ENCODE measurements around the gene GAS7. TPM values are rescaled to one million over a fixed set of nuclear protein-coding genes. Genes with fewer than 3 reads are reported as not detected.

Gene GAS7
- total and polyA plus RNA-seq, 8 donors: 4.1 to 185 (median 30.5) TPM

DNA sequence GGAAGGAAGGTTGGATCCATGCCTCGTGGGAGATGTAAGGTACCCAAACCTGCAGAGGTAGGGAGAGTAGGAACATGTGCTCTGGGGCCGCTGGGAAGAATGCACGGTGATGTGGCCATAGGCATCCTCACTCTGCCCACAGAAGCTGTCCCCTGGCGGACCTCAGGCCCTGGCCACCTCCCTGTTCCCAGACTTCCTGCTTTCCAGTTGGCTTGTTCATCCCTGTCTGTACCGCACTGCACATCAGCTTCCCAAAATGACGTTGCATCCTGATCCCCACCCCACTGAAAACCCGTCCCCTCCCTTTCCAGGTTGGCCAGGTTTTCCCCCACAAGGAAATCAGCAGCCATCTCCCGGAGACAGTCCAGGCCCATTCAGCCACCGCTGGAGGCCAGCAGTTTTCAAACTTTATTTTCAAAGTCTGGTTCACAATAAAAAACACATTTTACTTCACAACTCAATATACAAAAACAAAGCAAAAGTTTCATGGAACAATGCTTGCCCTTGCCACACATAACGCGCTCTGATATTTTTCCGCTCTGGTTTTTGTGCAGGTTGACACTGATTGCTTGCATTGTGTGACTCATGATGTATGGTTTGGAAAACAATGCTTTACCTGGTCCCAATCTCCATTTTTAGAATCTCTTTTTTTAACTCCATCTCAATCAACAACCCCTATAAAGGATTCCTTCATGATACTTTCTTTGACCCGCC, 143.0 kb downstream of the GAS7 start:
- intact Hi-C loops (cut with DNase I; ENCODE audit: low total_unique reads): no loop called here
- Histone ChIP-seq H3K27me3 (no peaks in the 10 kb centered on the region), H3K27ac (no peak overlapping the region), H3K4me1 (peaks cover 0 to 20% (median 8%) of the 10 kb centered on the region in 4 donors), H3K4me3 (no peak overlapping the region), H3K36me3 (no peaks in the 10 kb centered on the region), H3K9me3 (no peaks in the 10 kb centered on the region)
- TF ChIP-seq POLR2AphosphoS5 (IDR thresholded peaks at IDR 0.05): no peak
- 73 to 77% (median 75%) methylated on average over 13 of the region's 13 CpGs for WGBS, 5 donors
- no peak for DNase-seq

DNA sequence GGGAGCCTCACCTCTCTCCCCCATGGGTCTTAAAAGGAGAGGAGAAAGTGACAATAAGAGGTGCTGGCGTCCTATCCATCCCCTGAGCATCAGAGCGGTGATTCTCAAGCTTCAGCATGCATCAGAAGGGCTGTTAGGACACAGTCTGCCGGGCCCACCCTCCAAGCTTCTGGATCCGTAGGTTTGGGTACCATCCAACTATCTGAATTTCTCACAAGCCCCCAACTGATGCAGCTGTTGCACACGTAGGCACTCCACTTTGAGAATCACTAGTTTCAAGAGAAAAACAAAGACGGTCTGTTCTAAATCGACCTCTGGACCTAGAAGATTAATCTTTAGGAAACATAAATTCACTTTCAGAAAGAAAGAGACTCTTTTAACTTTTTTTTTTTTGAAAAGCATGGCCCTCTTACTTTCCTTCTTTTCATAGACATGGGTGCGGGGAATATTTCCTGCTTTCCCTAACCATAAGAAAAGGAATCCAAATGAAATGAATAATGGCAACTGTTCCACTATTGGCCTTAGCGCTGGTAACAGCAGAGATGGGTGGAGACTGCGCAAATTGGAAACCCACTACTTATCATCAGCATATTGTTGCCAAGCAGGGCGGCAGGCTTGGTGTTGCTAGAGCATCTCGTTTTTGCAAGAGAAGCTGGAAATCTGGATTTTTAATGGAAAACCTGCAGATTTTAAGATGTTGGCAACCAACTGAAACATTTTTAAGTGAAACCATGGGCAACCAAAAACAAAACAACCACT, 144.4 kb downstream of the GAS7 start:
- H3K36me3 ChIP-seq: no peaks in the 10 kb centered on the region
- no peaks in the 10 kb centered on the region for H3K27me3 ChIP-seq
- 69 to 83% (median 76%) methylated on average over 12 of the region's 12 CpGs for WGBS, 5 donors
- intact Hi-C loops (cut with DNase I; ENCODE audit: low total_unique reads): no loop called here
- DNase-seq: peak in 1 of 2 donors; percentile 62
- H3K27ac ChIP-seq: peak overlapping the region in 1 of 5 donors; percentile 47
- TF ChIP-seq POLR2AphosphoS5 (IDR thresholded peaks at IDR 0.05) (no peak), EP300 (IDR thresholded peaks at IDR 0.05) (no peak), POLR2A (IDR thresholded peaks at IDR 0.05) (no peak)
- TF ChIP-seq, protein P1, sequence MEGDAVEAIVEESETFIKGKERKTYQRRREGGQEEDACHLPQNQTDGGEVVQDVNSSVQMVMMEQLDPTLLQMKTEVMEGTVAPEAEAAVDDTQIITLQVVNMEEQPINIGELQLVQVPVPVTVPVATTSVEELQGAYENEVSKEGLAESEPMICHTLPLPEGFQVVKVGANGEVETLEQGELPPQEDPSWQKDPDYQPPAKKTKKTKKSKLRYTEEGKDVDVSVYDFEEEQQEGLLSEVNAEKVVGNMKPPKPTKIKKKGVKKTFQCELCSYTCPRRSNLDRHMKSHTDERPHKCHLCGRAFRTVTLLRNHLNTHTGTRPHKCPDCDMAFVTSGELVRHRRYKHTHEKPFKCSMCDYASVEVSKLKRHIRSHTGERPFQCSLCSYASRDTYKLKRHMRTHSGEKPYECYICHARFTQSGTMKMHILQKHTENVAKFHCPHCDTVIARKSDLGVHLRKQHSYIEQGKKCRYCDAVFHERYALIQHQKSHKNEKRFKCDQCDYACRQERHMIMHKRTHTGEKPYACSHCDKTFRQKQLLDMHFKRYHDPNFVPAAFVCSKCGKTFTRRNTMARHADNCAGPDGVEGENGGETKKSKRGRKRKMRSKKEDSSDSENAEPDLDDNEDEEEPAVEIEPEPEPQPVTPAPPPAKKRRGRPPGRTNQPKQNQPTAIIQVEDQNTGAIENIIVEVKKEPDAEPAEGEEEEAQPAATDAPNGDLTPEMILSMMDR (IDR thresholded peaks at IDR 0.05): no peak
- no peaks in the 10 kb centered on the region for H3K9me3 ChIP-seq
- peaks cover 0 to 16% (median 0%) of the 10 kb centered on the region in 4 donors for H3K4me1 ChIP-seq
- H3K4me3 ChIP-seq: no peak overlapping the region

DNA sequence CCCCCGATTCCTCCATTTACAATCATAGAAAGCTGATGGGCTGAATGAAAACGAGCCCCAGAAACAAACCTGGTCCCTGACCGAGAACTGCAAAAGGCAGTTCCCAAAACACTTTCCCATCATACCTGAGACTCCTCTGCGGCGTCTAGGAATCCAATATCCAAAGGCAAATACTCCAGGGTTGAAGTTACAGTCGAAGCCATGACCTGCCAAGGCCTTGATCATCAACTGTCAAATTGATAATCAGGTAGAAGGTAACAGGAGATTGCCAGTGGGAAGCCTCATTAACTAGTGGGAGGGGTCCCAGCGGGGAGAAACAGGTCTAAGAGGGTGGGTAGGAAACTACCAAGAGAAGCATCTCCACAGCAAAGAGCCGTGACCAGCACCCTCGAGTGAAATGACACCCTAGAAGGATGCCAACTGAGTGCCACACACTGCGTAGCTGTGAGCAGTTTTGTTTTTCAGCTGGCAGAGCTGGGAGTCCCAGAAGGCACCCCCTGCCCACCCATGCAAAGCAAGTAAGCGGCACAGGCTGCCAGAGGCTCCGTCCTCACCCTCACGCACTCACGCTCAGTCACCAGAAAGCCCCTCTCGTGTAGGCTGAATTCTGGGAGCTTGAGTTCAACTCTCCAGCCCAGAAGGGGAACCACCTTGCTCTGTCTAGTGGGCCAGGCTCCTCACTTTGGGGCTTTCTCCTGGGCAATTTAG, 146.1 kb downstream of the GAS7 start:
- Histone ChIP-seq H3K27ac (peak overlapping the region in 1 of 5 donors; percentile 4), H3K27me3 (no peaks in the 10 kb centered on the region), H3K9me3 (no peaks in the 10 kb centered on the region), H3K36me3 (no peaks in the 10 kb centered on the region), H3K4me1 (peaks cover 0 to 18% (median 0%) of the 10 kb centered on the region in 4 donors), H3K4me3 (no peak overlapping the region)
- DNase-seq: no peak
- TF ChIP-seq, protein P1 (IDR thresholded peaks at IDR 0.05): no peak
- TF ChIP-seq POLR2A (IDR thresholded peaks at IDR 0.05) (no peak), POLR2AphosphoS5 (IDR thresholded peaks at IDR 0.05) (no peak), EP300 (IDR thresholded peaks at IDR 0.05) (no peak)
- intact Hi-C loops (cut with DNase I; ENCODE audit: low total_unique reads): no loop called here
- WGBS, 5 donors: 77 to 85% (median 81%) methylated on average over 14 to 15 of the region's 15 CpGs

DNA sequence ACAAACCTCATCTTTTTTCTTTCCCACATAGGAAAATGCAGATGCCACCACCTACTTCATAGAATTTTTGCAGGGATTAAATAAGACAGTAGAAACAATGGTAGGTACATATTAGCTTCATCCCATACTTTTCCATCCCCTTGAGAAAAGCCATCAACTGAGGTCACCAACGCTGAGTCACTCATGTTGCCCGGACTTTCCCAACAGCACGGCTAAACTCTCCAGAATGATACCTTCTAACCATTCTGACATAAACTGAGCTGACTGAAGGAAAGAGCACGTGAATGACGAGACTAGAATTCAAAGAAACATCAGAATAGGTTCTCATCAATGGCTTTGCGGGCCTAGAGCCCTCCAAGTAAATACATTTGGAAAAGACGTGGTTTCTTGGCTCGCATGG, 147.3 kb downstream of the GAS7 start:
- Histone ChIP-seq H3K36me3 (no peaks in the 10 kb centered on the region), H3K27ac (peak overlapping the region in 4 of 5 donors; percentile 56 to 72 (median 62)), H3K27me3 (no peaks in the 10 kb centered on the region), H3K4me1 (peaks cover 0 to 27% (median 0%) of the 10 kb centered on the region in 4 donors), H3K9me3 (no peaks in the 10 kb centered on the region), H3K4me3 (no peak overlapping the region)
- intact Hi-C loops (cut with DNase I; ENCODE audit: low total_unique reads): no loop called here
- WGBS, 5 donors: 73 to 88% (median 79%) methylated on average over 8 of the region's 8 CpGs
- no peak for DNase-seq
- TF ChIP-seq EP300 (IDR thresholded peaks at IDR 0.05) (no peak), POLR2A (IDR thresholded peaks at IDR 0.05) (no peak), POLR2AphosphoS5 (IDR thresholded peaks at IDR 0.05) (no peak)
- TF ChIP-seq, protein P1 (IDR thresholded peaks at IDR 0.05): no peak

Measured in stomach (tissue), 9 donors.